Large intestine (tissue), 3 donors: ENCODE measurements around the gene UBE2J2. TPM values are rescaled to one million over a fixed set of nuclear protein-coding genes. Genes with fewer than 3 reads are reported as not detected.
A peak's percentile ranks its signal among the peaks of the same experiment; 100 is the strongest.

ENCODE experiments used
- DNase-seq, 2 donors: peaks; one replicate each; pipeline versions ENCODE4 v3.0.0 to v3.0.0-alpha.2; 2013
- H3K27ac ChIP-seq: one replicate; pipeline ENCODE4 v1.5.1; 2013; ENCODE audit warnings: low read length
- H3K27me3 ChIP-seq: 2 replicates; pipeline ENCODE4 v1.6.1; 2013; ENCODE audit warnings: low read length; ENCODE audit not compliant: control insufficient read depth, insufficient read depth
- H3K36me3 ChIP-seq: 2 replicates; pipeline ENCODE4 v1.6.1; 2013; ENCODE audit warnings: low read length; ENCODE audit not compliant: control insufficient read depth, insufficient read depth
- H3K4me1 ChIP-seq: one replicate; pipeline ENCODE4 v1.6.1; 2013; ENCODE audit warnings: low read length; ENCODE audit not compliant: control insufficient read depth, insufficient read depth
- H3K4me3 ChIP-seq: one replicate; pipeline ENCODE4 v1.5.1; 2013; ENCODE audit warnings: low read length
- H3K9me3 ChIP-seq: one replicate; pipeline ENCODE4 v1.6.1; 2013; ENCODE audit warnings: mild to moderate bottlenecking, low read depth, low read length, moderate library complexity; ENCODE audit not compliant: control insufficient read depth
- WGBS: methylation state at CpG from one replicate; pipeline ENCODE4 v1.1.5; 2013; ENCODE audit warnings: low lambda C conversion rate; ENCODE audit not compliant: insufficient coverage; 5-methylcytosine and 5-hydroxymethylcytosine counted together
- polyA plus RNA-seq: library from polyadenylated mRNA; unstranded; fragments of 120-200 nt; gene quantifications from one replicate; pipeline ENCODE4 v1.2.1, GENCODE V29; 2013

UBE2J2 gene
- polyA plus RNA-seq, 1 donor: 52.9 TPM

- Histone ChIP-seq H3K36me3 (peaks cover 52% of the 10 kb centered on the region), H3K4me3 (peak overlapping the region; percentile 70), H3K27ac (no peak overlapping the region), H3K27me3 (no peaks in the 10 kb centered on the region), H3K4me1 (peaks cover 25% of the 10 kb centered on the region), H3K9me3 (peaks cover 4% of the 10 kb centered on the region)
- WGBS: no CpG with 5 or more reads among the region's 3 CpGs
- DNase-seq: no peak
Measured at GRCh38 chr1:1310109-1310385, 36.4 kb upstream of the UBE2J2 start.

- no CpG with 5 or more reads among the region's 57 CpGs for WGBS
- Histone ChIP-seq H3K4me1 (peaks cover 30% of the 10 kb centered on the region), H3K27me3 (no peaks in the 10 kb centered on the region), H3K27ac (no peak overlapping the region), H3K9me3 (peaks cover 4% of the 10 kb centered on the region), H3K4me3 (peak overlapping the region; percentile 70), H3K36me3 (peaks cover 46% of the 10 kb centered on the region)
- DNase-seq: peak in 1 of 2 donors; percentile 48
Measured at GRCh38 chr1:1309251-1310108, 35.8 kb upstream of the UBE2J2 start.

GRCh38 chr1:1308756-1309250 is 35.1 kb upstream of the UBE2J2 start:
- Histone ChIP-seq H3K36me3 (peaks cover 39% of the 10 kb centered on the region), H3K4me1 (peaks cover 37% of the 10 kb centered on the region), H3K27ac (peak overlapping the region; percentile 73), H3K9me3 (peaks cover 4% of the 10 kb centered on the region), H3K4me3 (peak overlapping the region; percentile 70), H3K27me3 (no peaks in the 10 kb centered on the region)
- peak in 1 of 2 donors; percentile 46 for DNase-seq
- no CpG with 5 or more reads among the region's 66 CpGs for WGBS

DNA sequence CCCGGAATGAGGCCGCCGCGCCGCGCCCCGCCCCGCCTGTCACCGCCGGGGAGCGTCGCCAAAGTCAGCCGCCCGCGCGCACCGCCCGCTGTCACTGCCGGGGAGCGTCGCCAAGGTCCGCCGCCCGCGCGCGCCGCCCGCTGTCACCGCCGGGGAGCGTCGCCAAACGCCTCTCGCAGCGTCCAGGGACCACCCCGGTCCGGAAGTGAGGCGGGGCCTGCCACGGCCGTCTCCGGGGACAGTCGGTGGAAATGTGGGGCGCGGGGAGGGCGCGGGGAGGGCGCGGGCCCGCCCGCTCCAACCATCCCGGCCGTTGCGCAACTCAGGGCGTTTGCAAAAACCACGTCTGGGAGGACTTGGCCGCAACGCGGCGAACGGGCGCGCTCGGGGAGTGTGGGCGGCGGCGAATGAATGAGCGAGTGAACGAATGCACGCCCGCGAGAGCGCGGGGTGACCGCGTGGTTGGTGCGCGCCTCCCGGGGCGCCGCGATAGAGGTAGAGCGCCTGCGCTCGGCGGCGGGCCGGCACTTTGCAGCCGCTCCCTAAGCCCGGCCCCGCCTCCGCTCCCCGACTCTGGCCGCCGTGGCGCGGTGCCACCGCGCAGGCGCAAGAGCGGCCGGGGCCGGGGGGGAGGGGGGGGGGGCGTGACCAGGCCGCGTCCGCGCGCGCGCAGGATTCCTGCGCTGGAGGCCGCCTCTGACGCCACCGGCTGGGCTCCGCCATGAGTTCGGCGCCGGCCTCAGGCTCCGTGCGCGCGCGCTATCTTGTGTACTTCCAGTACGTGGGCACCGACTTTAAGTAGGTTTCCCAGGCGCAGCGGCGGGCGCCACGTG is 34.5 kb upstream of the UBE2J2 start, which contains the start of the genes ACAP3 and PUSL1:
Gene ACAP3 (minus strand): TSS at position 8 of the 833 bp plus-strand sequence. CDS start 115 bp downstream, outside the sequence.
Gene PUSL1 (plus strand): TSS at position 675 of the 833 bp plus-strand sequence. CDS start 47 bp downstream, at position 722.
- H3K4me3 ChIP-seq: peak within 1 kb of the TSS; percentile 73
- H3K9me3 ChIP-seq: peaks cover 4% of the 10 kb centered on the region
- no CpG with 5 or more reads among the region's 131 CpGs for WGBS
- peak; percentile 89 to 97 for DNase-seq
- peak within 1 kb of the TSS; percentile 94 for H3K27ac ChIP-seq
- no peaks in the 10 kb centered on the region for H3K27me3 ChIP-seq
- peaks cover 33% of the 10 kb centered on the region for H3K36me3 ChIP-seq
- peaks cover 42% of the 10 kb centered on the region for H3K4me1 ChIP-seq

DNA sequence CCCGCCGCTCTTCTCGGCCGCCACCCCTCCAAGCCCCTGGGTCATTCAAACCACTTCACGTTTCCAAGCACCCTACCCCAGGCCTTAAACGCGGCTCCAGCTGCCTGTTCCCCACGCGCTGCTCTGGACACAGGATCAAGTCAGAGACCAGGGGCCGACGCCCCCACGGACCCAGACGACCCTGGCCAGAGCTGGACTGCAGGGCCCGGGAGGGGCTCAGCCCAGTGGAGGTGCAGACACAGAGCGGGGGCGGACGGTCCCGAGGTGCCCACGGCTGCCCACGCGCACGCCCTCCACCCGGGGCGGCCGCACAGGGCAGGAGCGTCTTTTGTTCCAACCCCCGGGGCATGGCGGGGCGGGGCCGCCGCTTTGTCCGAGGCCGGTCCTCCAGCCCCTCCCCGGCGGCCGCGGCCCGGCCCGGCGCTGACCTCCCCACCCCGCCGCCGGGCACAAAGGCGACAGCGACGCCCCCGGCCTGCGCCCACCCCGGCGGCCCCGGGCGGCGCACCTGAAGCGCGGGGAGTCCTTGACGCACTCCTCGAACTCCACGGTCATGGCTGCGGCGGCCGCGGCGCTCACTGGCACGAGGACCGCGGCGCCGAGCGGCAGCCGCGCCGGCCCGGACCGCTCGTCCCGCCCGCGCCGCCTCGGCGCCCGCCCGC is 33.7 kb upstream of the UBE2J2 start:
- peaks cover 4% of the 10 kb centered on the region for H3K9me3 ChIP-seq
- no peak for DNase-seq
- H3K27ac ChIP-seq: peak overlapping the region; percentile 56
- peak overlapping the region; percentile 73 for H3K4me3 ChIP-seq
- no CpG with 5 or more reads among the region's 83 CpGs for WGBS
- H3K4me1 ChIP-seq: peaks cover 42% of the 10 kb centered on the region
- H3K27me3 ChIP-seq: no peaks in the 10 kb centered on the region
- H3K36me3 ChIP-seq: peaks cover 25% of the 10 kb centered on the region

DNA sequence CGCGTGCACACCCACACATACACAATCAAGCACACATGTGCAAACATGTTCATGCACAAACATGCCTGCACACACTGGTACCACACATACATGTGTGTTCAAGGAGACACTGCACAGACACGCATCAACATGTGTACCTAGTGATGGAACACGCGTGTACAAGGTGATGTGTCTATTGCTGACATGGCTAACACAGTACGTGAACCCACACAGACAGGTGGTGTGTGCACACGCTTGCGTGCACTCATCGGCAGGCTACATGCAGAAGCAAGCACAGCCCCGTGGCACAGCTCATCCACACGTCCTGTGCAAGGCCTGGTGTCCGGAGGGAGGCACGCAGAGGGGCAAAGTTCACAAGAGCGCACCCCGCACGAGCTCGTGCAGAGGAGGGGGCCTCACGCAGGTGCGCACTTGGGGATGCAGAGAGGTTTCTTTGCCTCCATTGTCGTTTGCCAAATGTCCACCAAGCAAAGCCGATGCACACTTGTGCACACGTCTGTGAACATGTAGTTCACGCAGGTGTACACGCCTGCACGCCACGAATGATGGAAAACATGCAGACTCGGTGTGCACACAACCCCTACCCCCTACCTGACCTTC is 33.1 kb upstream of the UBE2J2 start:
- DNase-seq: peak; percentile 55 to 71
- Histone ChIP-seq H3K27me3 (no peaks in the 10 kb centered on the region), H3K27ac (peak overlapping the region; percentile 56), H3K36me3 (peaks cover 19% of the 10 kb centered on the region), H3K4me1 (peaks cover 42% of the 10 kb centered on the region), H3K4me3 (peak overlapping the region; percentile 73), H3K9me3 (peaks cover 4% of the 10 kb centered on the region)
- no CpG with 5 or more reads among the region's 27 CpGs for WGBS

GRCh38 chr1:1306070-1306660 is 32.5 kb upstream of the UBE2J2 start:
- H3K36me3 ChIP-seq: peaks cover 13% of the 10 kb centered on the region
- peaks cover 4% of the 10 kb centered on the region for H3K9me3 ChIP-seq
- no peak for DNase-seq
- H3K27ac ChIP-seq: peak overlapping the region; percentile 90
- H3K4me1 ChIP-seq: peaks cover 42% of the 10 kb centered on the region
- H3K4me3 ChIP-seq: peak overlapping the region; percentile 73
- no CpG with 5 or more reads among the region's 11 CpGs for WGBS
- no peaks in the 10 kb centered on the region for H3K27me3 ChIP-seq

DNA sequence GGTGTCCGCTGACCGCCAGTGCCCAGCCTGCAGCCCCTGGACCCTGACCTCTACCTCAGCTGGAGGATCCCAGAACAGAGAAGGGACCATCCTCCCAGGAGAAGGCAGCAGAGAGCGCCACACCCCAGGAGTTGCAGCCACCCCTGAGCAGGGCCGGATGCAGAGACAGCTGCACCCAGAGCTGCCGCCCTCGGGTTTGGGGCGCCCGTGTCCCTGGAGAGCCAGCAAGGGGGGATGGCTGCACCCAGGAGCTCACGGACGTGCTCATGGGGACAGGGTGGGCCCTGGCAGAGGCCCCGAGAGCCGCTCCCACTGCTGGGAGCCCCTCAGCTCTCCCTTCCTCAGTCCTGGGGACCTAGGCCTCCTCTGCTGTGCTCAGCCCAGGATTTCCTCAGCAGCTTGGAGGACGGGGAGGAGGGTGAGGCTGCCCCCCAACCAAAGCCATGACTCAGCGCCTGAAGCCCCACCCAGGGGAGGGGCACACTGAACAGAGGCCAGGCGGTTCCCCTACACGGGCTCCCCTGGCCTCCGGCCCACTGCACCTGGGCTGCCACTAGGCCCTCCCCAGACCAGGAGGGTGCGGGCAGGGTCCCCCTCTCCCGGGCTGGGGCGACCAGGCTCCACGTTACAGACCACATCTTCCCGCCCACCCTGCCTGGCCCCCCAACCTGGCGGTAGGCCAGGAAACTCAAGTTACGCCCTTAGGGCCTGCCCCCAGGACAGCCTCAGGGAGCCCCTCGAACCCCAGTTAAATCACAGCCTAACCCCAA is 31.8 kb upstream of the UBE2J2 start:
- peaks cover 6% of the 10 kb centered on the region for H3K36me3 ChIP-seq
- H3K4me1 ChIP-seq: peaks cover 42% of the 10 kb centered on the region
- DNase-seq: peak; percentile 87 to 91
- H3K27me3 ChIP-seq: no peaks in the 10 kb centered on the region
- no CpG with 5 or more reads among the region's 25 CpGs for WGBS
- peak overlapping the region; percentile 90 for H3K27ac ChIP-seq
- peak overlapping the region; percentile 73 for H3K4me3 ChIP-seq
- peaks cover 4% of the 10 kb centered on the region for H3K9me3 ChIP-seq
